Activated CD4-positive, alpha-beta T cell treated with anti-CD3 and anti-CD28 coated beads for 24 hours (primary cell): ENCODE measurements around the gene FOSB.
A peak's percentile ranks its signal among the peaks of the same experiment; 100 is the strongest.

Experiments
- DNase-seq, 2 donors: peaks; one replicate each; pipeline ENCODE4 v3.0.0-alpha.2; 2020; ENCODE audit warnings: low read depth in 2 of 2

The FOSB gene

GRCh38 chr19:45468159-45468651, 409 bp downstream of the FOSB start:
- no peak for DNase-seq

GRCh38 chr19:45468803-45469131, 971 bp downstream of the FOSB start:
- no peak for DNase-seq

GRCh38 chr19:45469132-45469944, 1.5 kb downstream of the FOSB start:
- peak; percentile 88 to 89 for DNase-seq

- DNase-seq, result no peak
Measured at GRCh38 chr19:45469945-45470761, 2.4 kb downstream of the FOSB start.

- DNase-seq, result no peak
Measured at GRCh38 chr19:45470762-45471081, 2.9 kb downstream of the FOSB start.

GRCh38 chr19:45471111-45471930, 3.5 kb downstream of the FOSB start:
- no peak for DNase-seq

GRCh38 chr19:45471931-45472562, 4.3 kb downstream of the FOSB start:
- DNase-seq, result no peak

- no peak for DNase-seq
Measured at GRCh38 chr19:45472563-45473366, 5.0 kb downstream of the FOSB start.

- no peak for DNase-seq
Measured at GRCh38 chr19:45473367-45473681, 5.5 kb downstream of the FOSB start.

- no peak for DNase-seq
Measured at GRCh38 chr19:45473682-45474605, 6.1 kb downstream of the FOSB start.

GRCh38 chr19:45474606-45475521, 7.1 kb downstream of the FOSB start:
- no peak for DNase-seq

- no peak for DNase-seq
Measured at GRCh38 chr19:45475537-45476291, 7.9 kb downstream of the FOSB start.

GRCh38 chr19:45476304-45476703, 8.5 kb downstream of the FOSB start:
- DNase-seq, result no peak

- no peak for DNase-seq
Measured at GRCh38 chr19:45477186-45477585, 9.4 kb downstream of the FOSB start.

GRCh38 chr19:45477713-45478453, 10.1 kb downstream of the FOSB start:
- DNase-seq, result no peak

GRCh38 chr19:45478454-45479238, 10.8 kb downstream of the FOSB start:
- DNase-seq, result peak; percentile 88 to 91

- no peak for DNase-seq
Measured at GRCh38 chr19:45483033-45483432, 15.2 kb downstream of the FOSB start.
